22Rv1 (cell line): ENCODE measurements around the gene ZFP36.

Experiments used
- CTCF ChIP-seq: fragments of 450-650 bp; IDR thresholded peaks from 2 replicates; pipeline ENCODE4 v1.5.1; 2017; ENCODE audit warnings: mild to moderate bottlenecking
- ZFX ChIP-seq: fragments of 450-650 bp; IDR thresholded peaks from 2 replicates; pipeline ENCODE4 v1.6.1; 2017; ENCODE audit warnings: antibody characterized with exemption, borderline replicate concordance

- no peak for TF ChIP-seq CTCF
- no peak for TF ChIP-seq ZFX
Measured at GRCh38 chr19:39410017-39410830, 3.6 kb downstream of the ZFP36 start.
